ENCODE measurements around the gene NTMT1.

The NTMT1 gene

DNA sequence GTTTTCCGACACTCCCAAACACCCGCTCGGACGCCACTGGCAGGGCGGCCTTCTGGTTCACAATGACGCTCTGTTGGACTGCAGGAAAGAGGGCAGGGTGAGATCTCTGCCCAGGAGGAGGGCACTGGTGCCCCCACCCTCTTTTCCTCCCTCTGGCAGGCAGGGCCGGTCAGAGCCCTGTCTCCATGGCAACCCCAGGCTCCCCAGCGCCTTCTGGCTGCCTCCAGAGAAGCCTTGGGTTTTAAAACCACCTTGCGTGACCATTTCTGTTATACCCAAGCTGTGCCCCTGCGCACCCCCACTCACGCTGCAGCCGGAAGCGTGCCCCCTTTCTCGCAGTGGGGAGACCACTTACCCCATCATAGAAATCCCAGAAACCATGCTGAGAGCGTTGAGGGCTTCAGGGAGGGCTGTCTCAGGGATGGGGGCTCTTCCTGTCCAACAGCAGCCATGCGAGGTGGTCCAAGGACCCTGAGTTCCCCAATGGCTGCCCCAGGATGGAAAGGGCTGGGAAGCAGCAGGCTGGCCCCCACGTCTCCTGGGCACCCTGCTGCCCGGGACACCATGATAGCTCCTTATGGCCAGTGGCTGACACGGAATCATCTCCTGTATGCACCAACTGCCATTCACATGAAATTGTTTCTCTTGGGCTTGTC lies 12.3 kb upstream of the NTMT1 start:
- no peak for DNase-seq (ENCODE audit: low read depth in 2 of 2, low spot score in 1 of 2)

DNA sequence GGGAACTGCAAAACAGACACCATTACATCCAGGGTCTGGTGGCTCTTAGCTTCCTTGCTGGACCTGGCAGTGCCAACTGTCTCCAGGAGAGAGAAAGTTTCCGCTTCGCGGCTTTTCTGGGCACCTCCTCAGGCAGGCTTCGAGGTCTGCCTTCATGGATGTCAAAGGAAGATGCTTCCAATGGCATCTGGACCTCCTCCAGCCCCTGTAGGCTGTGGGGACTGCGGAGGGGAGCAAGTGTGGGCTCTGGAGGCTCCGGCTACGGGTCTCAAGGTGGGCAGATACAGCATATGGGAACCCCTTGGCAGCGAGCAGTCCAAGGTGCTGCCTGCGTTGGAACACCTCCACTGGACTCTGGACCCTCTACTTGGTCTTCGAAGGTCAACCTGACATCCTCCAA lies 11.0 kb upstream of the NTMT1 start:
- no peak for DNase-seq (ENCODE audit: low read depth in 2 of 2, low spot score in 1 of 2)

DNA sequence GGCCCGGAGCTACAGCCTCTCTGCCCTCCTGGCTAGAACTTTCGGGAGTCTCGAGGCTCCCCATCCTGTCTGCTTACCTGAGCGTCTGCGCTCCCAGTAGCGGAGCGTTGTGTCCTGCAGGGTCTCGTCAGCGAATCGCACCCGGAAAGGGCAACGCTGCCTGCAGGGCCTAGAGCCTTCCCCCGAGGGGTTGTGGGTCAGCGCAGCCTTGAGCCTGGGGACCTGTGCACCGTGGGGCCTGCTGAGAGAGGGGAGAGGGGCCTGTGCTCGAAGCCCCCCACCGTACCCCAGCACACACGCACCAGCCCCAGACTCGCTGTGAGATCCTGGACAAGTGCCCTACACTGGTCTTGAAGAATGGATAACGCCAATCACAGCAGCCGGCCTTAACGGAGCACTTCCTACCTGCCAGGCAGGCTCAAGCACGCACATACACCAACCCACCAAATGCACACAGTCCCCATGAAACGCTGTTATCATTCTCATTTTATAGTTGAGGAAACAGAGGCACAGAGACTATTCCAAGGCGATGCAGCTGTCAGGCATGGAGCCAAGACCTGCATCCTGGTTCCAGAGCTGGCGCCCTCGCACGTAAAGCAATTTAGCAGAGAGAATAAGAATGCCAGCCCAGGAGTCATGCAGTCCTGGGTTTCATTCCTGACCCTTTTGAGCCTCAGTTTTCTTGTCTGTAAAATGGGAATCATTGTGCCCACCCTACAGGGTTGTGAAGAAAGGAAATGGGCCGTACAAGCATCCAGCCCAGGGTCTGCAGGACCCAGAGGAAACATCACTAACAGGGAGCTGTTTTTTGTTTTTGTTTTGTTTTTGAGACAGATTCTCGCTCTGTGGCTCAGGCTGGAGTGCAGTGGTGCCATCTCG lies 10.3 kb upstream of the NTMT1 start:
- no peak for DNase-seq (ENCODE audit: low read depth in 2 of 2, low spot score in 1 of 2)

DNA sequence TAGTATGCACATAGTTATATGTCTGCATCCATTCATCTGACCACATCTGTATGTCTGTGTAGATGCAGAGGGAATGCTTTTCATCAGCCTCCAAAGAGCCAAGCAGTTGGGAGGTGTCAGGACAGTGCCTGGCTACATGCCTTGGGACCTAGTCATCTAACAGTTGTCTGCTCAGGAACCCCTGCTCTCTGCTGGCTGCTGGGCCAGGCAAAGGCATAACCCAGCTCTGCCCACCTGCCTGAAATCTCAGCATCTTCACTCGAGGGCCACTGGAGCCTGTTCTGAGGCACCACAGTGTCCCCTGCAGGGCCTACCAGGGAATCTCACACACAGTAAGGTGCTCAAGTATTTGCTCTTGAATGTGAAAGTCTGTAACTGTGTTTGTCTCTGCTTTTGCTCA lies 8.8 kb upstream of the NTMT1 start:
- DNase-seq (ENCODE audit: low read depth in 2 of 2, low spot score in 1 of 2), result no peak

DNA sequence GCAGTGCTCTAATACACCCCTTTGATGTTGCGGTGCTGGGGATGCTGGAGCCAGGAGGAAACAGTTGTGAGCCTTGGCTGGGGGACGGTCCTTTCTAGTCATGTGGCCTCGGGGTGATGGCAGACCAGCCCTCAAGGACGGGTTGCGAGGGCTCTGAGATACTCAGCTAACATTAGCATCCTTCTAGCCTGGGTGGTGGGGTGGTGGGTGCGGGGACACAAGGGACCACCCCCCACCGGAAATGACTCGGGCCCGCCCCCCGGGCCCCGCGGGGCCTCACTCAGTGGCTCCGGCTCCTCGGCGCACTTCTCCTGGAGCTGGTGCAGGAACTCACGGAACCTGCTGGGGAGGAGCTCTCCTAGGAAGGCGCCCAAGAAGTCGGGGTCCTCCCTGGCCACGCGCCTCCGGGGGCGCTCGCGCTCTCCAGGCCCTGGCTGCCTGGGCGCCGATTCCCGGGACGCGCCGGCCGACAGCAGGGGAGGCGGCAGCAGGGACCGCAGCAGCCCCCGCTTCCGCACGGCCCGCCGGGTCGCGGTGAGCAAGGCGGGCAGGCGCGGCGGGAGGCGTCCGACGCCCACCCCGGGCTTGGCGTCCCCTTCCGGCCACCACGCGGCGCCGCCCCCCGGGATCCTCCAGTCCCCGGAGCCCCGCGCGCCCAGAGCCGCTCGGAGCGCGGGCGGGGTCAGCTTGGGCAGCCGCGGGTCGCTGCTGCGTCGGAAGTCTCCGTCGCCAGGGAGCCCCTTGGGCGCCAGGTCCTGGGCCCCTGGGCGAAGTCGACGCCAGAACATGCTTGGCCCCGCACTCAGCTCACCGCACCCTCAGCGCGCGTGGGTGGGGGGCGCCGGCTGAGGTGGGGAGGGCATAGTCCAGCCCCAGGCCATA lies 5.9 kb upstream of the NTMT1 start:
- no peak for DNase-seq (ENCODE audit: low read depth in 2 of 2, low spot score in 1 of 2)

DNA sequence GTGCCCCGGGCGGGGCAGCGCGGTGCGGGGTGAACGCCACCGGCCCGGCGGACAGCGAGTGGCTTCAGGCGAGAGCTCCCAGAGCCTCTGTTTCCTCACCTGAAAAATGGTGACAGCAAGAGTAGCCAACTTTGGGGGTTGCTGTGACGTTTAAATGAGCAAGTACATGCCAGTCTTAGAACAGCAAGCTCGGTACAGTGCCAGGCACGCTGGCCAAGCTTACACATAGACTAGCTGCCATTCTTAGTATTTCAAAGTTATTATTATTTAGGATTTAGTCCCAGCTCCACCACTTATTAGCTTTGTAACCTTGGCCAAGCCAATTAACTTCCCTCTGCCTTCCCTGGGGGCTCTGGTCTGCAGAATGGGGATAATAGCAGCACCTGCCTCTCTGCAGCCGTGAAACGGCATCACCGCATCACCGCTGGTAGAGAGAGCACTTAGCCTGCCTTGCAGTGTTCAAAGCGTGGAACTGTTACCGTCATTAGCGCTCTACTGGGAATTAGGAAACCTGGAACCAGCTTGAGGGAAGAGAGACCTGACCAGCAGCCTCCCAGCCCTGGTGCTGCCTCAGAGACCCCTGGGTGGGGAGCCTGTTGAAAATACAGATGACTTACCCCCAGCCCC lies 5.2 kb upstream of the NTMT1 start, which contains the start of gene C9orf50:
C9orf50 (minus strand) TSS at position 433 of the 627 bp plus-strand sequence. CDS start 527 bp downstream, outside the sequence.
- DNase-seq (ENCODE audit: low read depth in 2 of 2, low spot score in 1 of 2), result no peak

DNA sequence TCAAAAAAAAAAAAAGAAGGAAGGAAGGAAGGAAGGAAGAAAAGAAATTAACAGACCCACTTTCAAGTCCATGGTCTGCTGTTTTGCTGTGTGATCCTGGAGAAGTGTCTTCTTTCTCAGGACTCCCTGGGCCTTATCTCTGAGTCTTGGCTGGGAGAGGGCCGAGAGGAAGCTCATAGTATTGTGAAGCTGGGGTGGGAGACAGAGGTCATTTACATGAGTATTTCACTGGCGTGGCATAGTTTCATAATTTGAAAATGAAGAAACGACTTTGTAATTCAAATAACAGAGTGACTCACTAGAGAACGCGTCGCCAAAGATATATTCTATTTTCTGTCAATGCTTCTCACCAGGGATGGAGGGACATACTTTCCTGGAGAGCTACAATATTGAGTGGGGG lies 2.6 kb upstream of the NTMT1 start:
- DNase-seq (ENCODE audit: low read depth in 2 of 2, low spot score in 1 of 2), result no peak

DNA sequence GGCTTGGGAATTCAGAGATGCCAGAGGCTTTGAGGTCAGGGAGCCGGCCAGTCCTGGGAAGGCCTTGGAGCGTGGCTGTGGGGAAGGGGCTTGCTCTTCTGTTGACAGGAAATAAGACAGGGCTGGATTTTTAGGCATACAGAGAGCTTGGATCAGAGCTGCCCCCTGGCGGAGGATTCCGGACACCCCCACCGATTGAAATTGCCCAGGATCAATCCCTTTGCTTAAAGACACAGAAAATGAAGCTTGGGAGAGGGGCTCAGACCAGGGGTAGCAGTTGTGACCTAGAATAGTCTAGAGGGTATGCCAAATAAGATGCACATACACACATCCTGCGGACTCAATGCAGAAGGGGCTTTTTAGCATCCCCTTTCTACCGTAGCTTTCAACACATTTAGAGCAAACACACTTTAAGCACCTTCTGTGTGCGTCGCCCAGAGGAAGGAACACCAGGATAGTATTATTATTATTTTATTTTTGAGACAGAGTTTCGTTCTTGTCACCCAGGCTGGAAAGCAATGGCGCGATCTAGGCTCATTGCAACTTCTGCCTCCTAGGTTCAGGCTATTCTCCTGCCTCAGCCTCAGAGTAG lies 1.7 kb upstream of the NTMT1 start:
- DNase-seq (ENCODE audit: low read depth in 2 of 2, low spot score in 1 of 2), result no peak

DNA sequence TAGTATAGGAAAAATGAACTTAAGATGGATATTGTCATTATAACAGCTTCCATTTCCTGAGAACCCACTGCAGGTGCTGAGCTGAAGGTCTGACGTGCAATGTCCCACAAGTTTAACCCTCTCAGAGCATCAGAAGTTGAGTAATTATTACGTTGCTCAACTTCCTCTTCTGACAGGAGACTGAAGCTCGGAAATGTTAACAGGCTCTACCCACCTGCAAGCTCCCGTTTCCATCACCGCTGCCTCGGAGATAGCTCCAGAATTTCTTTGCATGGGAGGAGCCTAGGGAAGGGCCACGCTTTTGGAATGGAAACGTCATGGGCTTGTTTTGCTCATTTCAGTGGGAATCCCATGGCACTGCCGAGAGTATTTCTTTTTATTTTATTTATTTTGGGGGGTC lies 1.0 kb upstream of the NTMT1 start:
- DNase-seq (ENCODE audit: low read depth in 2 of 2, low spot score in 1 of 2), result no peak

DNA sequence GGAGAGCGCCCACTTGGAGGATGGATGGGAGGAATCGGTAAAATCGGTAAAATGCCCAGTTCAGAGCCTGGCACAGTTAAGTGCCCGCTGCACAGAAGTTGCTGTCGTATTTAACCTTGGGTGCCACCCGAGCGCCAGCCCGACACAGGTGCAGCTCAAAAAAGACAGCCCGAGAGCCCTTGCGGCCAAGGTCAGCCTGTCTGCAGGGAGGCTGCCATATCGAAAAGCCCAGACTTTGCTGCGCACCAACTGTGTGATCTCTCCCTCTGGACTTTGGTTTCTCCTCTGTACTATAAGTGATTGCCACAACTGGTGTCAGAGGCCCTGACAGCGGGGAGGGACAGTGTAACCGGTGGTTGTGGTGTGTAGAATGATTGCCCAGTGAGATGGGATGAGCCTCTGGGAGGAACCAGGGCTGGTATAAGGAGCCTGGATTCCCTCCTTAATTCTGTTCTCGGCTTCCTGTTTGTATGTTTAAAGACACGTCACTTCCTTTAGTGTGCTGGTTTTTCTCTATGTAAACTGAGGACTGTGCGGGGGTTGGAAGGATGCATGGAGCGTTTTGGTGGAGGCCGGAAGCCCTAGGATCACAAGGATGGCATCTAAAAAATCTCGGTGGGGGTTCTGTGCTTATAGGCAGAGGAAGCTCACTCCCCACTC lies 792 bp downstream of the NTMT1 start:
- no peak for DNase-seq (ENCODE audit: low read depth in 2 of 2, low spot score in 1 of 2)

DNA sequence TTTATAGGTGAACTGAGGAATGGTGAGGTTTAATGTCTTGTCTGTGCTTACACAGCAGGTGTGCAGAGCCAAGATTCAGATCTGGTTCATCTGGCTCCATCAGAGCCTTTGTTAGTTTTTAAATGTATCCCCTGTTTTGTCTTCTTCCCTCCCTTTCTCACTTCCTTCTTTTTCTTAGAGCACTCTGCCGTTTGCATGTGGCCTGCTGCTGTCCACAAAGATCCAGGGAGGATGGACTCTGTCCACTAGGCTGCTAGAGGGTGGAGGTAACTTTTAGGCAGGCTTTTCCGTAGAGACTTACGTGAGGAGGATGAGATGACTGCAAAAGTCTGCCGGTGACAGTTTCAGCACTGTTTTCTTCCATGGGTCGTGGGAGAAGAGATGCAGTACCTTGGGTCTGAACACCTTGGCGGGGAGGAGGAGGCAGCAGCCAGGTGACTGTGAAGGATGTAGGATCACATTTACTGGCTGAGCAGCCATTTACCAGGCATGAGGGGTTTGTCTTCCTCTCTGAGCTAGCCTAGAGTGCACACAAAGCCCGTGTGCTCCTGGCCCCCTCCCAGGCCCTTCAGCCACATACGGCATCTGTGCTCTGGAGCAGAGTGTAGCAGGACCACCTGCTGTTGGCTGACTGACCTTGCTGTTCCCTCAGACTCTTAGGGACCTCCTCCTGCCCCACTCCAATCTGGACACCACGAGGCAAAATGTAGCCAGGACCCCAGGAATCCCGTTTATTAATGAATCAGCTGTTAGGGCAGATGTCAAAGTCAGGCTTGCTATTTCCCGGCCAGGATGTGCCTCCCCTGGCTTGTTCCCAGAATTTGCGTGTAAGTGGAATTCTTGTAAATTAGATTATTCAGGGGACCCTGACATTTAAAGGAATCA lies 1.8 kb downstream of the NTMT1 start:
- DNase-seq (ENCODE audit: low read depth in 2 of 2, low spot score in 1 of 2), result no peak

DNA sequence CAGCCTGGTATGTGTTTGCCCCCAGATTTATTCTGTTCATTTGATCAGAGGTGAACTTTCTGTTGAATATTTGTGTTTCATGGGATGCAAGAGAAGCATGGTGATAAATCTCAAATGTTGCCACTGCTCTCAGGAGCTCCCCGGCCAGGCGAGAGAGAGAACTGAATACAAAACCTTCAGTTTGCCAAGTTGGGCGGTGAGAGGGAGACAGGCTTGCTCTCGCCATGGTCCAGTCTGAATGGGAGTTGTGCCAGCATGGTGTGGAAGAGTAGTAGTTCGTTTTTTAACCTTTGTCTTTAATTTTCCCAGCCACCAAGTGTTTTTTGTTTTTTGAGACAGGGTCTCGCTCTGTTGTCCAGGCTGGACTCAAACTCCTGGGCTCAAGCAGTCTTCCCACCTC lies 2.7 kb downstream of the NTMT1 start:
- no peak for DNase-seq (ENCODE audit: low read depth in 2 of 2, low spot score in 1 of 2)

DNA sequence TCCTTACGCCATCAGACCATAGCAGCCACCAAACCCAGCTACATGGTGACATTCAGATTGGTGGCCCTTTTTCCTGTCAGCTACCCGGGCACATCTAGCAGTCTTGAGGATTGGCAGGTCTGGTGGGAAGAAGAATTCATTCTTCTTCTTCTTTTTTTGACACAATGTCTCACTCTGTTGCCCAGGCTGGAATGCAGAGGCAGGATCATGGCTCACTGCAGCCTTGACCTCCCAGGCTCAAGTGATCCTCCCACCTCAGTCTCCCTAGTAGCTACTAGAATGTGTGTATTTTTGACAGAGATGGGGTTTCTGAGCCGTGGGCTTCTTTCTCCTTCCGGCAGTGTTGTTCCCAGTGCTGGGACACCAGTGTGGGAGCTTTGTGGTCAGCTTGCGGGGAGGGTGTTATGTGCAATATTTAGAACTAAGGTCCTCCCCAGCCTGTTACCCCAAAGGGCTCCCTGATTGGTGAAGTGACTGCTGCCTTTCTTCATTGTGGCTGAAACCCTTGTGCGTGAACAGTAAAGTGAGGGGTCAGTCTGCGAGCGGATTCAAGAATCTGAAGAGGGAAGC lies 3.4 kb downstream of the NTMT1 start:
- no peak for DNase-seq (ENCODE audit: low read depth in 2 of 2, low spot score in 1 of 2)

DNA sequence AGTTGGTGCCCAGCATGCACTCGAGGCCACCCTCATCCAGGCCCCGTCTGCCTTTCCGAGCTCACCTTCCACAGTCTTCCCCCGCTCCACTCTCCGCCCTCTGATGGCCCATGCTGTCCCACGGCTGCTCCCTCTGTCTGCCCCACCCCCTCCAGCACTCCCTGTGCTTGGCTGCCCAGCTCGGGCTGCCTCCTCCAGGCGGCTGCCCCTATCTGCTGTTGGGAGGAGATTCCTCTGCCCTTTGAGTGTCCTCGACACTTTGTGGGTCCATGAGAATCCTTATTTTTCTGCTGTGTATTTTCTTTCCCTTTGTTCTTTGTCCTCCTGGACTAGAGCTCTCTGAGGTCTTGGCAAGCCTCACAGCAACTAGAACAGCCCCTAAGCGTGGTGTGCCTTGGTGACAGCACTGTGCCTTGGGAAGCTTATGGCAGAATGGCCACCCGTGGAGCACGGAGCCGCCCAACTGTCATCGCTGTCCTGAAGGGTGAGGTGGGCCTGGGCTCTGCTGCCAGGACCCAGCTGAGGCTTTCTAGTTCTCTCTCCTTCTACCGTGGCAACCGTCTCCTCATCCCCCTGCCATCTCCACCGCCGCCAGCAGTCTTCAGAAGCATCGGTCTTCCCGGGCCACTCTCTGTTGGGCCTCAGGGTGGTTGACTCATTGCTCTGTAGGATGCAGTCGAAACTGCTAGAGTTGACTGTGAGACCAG lies 5.2 kb downstream of the NTMT1 start:
- no peak for DNase-seq (ENCODE audit: low read depth in 2 of 2, low spot score in 1 of 2)

DNA sequence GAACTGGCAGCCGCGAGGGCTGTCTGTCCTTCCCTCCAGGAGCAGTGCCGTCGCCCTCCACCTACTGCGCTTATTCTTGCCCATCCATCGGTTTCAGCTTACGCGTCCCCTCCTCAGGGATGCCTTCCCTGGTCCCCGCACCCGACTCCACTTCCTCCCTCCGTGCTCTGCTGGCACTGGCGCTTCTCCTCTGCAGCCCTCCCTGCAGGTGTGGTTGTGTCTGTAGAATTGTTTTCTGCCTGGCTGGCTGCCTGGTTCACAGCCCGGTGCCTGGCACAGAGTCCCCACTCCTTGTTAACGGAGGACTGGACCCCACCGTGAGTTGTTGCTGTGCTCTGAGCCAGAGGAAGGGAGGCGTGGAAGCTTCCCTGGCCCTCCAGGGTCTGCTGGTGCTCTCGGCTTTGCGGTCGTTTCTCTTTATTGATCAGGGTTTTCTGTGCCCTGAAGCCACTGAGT lies 5.7 kb downstream of the NTMT1 start:
- DNase-seq (ENCODE audit: low read depth in 2 of 2, low spot score in 1 of 2), result no peak

DNA sequence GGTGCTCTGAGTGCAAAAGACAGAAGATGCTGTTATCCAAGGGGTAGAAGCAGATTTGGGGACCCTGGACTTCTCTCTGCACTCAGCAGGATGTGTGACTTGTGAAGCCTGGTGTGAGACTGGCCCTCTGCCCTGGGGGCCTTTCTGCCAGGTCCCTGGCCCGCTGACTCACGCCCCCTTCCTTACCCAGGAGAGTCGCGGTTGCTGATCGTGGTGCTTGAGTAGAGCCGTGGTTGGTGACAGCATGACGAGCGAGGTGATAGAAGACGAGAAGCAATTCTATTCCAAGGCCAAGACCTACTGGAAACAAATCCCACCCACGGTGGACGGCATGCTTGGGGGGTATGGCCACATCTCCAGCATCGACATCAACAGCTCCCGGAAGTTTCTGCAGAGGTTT lies 6.5 kb downstream of the NTMT1 start:
- DNase-seq (ENCODE audit: low read depth in 2 of 2, low spot score in 1 of 2), result no peak

DNA sequence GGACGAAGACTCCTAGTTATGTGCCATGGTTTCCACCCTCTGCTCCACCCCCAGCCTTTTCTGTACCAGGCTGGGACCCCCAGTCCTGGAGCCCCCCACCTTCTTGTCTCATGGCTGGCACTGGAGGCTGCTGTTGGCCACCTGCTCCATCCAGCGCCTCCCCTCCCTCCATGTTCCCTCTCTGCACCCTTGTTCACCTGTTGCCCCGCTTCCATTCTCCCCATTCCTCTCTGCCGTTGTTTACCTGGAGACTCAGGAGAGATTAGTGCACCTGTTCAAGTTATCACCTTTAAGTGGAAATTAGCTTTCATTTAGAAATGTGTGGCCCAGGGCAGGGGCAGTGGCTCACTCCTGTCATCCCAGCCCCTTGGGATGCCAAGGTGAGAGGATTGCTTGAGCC lies 7.2 kb downstream of the NTMT1 start:
- no peak for DNase-seq (ENCODE audit: low read depth in 2 of 2, low spot score in 1 of 2)

DNA sequence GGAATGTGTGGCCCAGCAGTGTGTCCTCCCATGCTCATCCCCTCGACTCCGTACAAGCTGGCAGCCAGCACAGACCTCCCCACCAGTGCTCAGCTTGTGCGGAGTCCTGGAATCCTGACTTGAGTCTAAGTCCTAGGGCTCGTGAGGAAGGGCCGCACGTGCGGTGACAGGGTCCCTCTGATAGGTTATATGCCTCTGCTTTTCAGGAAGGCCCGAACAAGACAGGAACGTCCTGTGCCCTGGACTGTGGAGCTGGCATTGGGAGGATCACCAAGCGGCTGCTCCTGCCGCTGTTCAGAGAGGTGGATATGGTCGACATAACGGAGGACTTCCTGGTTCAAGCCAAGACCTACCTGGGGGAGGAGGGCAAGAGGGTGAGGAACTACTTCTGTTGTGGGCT lies 7.9 kb downstream of the NTMT1 start:
- DNase-seq (ENCODE audit: low read depth in 2 of 2, low spot score in 1 of 2), result no peak

Data from stimulated activated CD8-positive, alpha-beta memory T cell treated with anti-CD3 and anti-CD28 coated beads, Interleukin-4, amount 100 ng/mL, for 1 hour (primary cell).